Activated naive CD4-positive, alpha-beta T cell treated with anti-CD3 and anti-CD28 coated beads, Interleukin-2, amount 10 ng/mL, durations not matched to agents 7 days and 5 days (primary cell): Measurements from ENCODE around the gene SPATA33.
"Not testable (repeated sequence)": the region's sequence is repeated elsewhere in the genome, so short reads cannot be mapped to it uniquely, and the experiment has no call there.

Experiments used
- CTCF ChIA-PET: fragments of 350-600 bp; sonication (Branson Sonifier 250); formaldehyde crosslinking; loops from one replicate; lab custom pipeline; 2021; ENCODE audit warnings: antibody characterized with exemption; lab: Charles Lee
- DNase-seq: peaks from one replicate; pipeline ENCODE4 v3.0.0-alpha.2; 2020
- H3K27ac Mint-ChIP-seq: one replicate; pipeline ENCODE4 v1.8.0; 2021; ENCODE audit warnings: mild to moderate bottlenecking, moderate library complexity, mixed read lengths
- H3K27me3 Mint-ChIP-seq: one replicate; pipeline ENCODE4 v1.8.0; 2021; ENCODE audit warnings: mild to moderate bottlenecking, mixed read lengths
- H3K36me3 Mint-ChIP-seq: one replicate; pipeline ENCODE4 v1.8.0; 2021; ENCODE audit warnings: mixed read lengths
- H3K4me1 Mint-ChIP-seq: one replicate; pipeline ENCODE4 v1.8.0; 2021; ENCODE audit warnings: mixed read lengths
- H3K4me3 Mint-ChIP-seq: one replicate; pipeline ENCODE4 v1.8.0; 2021; ENCODE audit warnings: mild to moderate bottlenecking, moderate library complexity, mixed read lengths
- H3K9me3 Mint-ChIP-seq: one replicate; pipeline ENCODE4 v1.8.0; 2021; ENCODE audit warnings: mixed read lengths

Gene SPATA33

DNA sequence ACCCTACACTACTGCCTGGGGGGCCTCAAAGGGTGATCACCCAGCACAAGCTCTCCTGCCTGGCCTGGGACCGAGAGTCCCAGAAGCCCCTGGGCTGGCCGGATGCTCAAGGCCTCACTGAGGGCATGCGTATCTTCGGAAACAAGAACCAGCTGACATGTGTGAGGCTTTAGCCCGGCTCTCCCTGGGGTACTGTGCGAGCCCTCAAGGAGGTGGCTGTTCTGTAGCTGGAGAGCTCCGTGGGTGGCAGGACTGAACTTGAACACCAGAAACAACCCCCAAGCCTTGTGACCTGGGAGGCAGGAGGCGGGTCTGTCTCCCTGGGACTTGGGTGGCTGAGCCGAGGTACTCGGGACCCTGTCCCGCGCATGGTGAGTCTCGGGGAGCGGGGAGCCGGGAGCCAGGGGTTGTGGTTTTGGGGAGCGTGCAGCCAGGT, 37.2 kb upstream of the SPATA33 start:
- H3K27me3 Mint-ChIP-seq: peaks cover 50% of the 10 kb centered on the region
- H3K4me3 Mint-ChIP-seq: no peak overlapping the region
- H3K27ac Mint-ChIP-seq: no peak overlapping the region
- DNase-seq: no peak
- CTCF ChIA-PET: interaction anchor here (0.8 kb wide), 1 partner anchor 81 kb away, joined by 3 read pairs; the partner anchor contains the start of gene SPATA2L
- peaks cover 4% of the 10 kb centered on the region for H3K36me3 Mint-ChIP-seq
- peaks cover 12% of the 10 kb centered on the region for H3K4me1 Mint-ChIP-seq
- H3K9me3 Mint-ChIP-seq: peaks cover 11% of the 10 kb centered on the region

GRCh38 chr16:89621136-89621697, 36.4 kb upstream of the SPATA33 start:
- peaks cover 50% of the 10 kb centered on the region for H3K27me3 Mint-ChIP-seq
- no peak overlapping the region for H3K27ac Mint-ChIP-seq
- no peak for DNase-seq
- H3K4me3 Mint-ChIP-seq: no peak overlapping the region
- peaks cover 4% of the 10 kb centered on the region for H3K36me3 Mint-ChIP-seq
- CTCF ChIA-PET: no interaction called here
- peaks cover 10% of the 10 kb centered on the region for H3K9me3 Mint-ChIP-seq
- H3K4me1 Mint-ChIP-seq: peaks cover 10% of the 10 kb centered on the region

DNA sequence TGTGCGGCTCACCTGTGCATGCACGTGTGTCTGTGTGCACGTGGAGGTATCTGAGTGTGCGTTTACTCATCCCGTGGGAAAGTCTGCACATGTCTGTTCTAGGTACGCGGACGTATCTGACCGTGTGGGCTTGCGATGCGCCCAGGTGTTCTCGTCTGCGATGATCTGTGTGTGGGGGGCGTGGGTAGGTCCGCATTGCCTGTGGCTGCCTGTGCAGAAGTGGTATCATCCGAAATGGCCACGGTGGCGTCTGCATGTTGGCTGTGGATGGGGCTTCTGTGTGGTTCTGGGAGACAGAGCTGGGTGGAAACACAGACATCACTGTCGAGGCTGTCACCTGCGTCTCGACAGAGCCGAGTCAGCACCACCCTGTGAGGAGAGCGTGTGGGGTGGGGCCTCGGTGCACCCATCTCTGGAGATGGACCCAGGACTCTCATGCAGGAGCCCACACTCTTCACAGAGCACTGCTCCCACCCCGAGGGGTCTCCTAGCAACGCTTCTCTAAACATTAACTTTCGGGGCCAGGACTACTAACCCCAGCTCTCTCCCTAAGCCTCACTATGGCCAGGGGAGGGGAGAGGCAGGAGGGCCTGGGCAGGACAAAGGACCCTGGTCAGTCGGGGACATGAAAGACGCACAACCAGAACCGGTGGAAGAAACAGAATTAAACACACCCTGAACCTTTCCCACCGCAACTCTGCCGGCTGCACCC, 35.8 kb upstream of the SPATA33 start:
- H3K9me3 Mint-ChIP-seq: peaks cover 4% of the 10 kb centered on the region
- no peaks in the 10 kb centered on the region for H3K36me3 Mint-ChIP-seq
- peaks cover 50% of the 10 kb centered on the region for H3K27me3 Mint-ChIP-seq
- H3K27ac Mint-ChIP-seq: no peak overlapping the region
- no peak for DNase-seq
- H3K4me3 Mint-ChIP-seq: no peak overlapping the region
- CTCF ChIA-PET: no interaction called here
- H3K4me1 Mint-ChIP-seq: peaks cover 4% of the 10 kb centered on the region

DNA sequence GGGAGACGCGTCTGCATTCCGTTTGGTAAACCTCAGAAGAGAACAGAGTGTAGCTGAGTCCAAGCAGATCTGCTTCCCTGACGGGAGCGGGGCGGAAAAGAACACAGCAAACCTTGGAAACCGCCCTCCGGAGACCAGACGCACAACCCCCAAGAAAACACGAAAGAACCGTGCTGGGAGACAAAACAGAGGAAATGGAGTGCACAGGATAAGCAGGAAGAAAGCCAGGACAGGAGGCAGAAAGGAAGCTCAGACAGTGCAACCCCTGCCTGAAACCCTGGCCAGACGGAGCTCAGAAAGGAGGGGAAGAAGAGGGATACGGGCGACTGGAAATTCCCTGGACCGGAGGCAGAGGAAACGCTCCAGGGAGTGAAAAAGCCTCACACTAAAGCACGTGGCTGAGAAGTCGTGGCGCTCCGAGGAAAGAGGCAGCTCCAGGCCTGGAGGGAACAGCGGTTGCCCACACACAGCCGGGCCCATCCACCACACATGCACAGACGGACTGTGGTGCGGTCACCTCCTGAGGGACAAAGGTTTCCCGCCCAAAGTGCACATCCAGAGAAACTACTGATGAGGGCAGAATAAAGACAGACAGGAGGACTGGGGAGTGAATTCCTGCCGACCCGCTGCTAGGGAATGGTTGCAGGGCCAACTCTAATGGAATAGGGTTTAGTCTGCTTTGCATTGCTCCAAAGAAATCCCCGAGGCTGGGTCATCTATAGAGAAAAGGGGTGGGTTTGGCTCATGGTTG, 34.0 kb upstream of the SPATA33 start:
- Mint-ChIP-seq H3K36me3 (no peaks in the 10 kb centered on the region), H3K4me1 (no peaks in the 10 kb centered on the region), H3K27me3 (peaks cover 50% of the 10 kb centered on the region), H3K27ac (no peak overlapping the region), H3K9me3 (no peaks in the 10 kb centered on the region), H3K4me3 (no peak overlapping the region)
- CTCF ChIA-PET: no interaction called here
- DNase-seq: no peak

GRCh38 chr16:89624777-89625761, 32.6 kb upstream of the SPATA33 start:
- Mint-ChIP-seq H3K9me3 (no peaks in the 10 kb centered on the region), H3K4me3 (no peak overlapping the region), H3K4me1 (no peaks in the 10 kb centered on the region), H3K27ac (no peak overlapping the region), H3K36me3 (no peaks in the 10 kb centered on the region), H3K27me3 (peaks cover 51% of the 10 kb centered on the region)
- DNase-seq: no peak
- CTCF ChIA-PET: no interaction called here

GRCh38 chr16:89629827-89630610, 27.6 kb upstream of the SPATA33 start:
- no peak for DNase-seq
- Mint-ChIP-seq H3K9me3 (no peaks in the 10 kb centered on the region), H3K4me1 (no peaks in the 10 kb centered on the region), H3K4me3 (no peak overlapping the region), H3K27me3 (peaks cover 26% of the 10 kb centered on the region), H3K36me3 (no peaks in the 10 kb centered on the region), H3K27ac (no peak overlapping the region)
- CTCF ChIA-PET: no interaction called here

DNA sequence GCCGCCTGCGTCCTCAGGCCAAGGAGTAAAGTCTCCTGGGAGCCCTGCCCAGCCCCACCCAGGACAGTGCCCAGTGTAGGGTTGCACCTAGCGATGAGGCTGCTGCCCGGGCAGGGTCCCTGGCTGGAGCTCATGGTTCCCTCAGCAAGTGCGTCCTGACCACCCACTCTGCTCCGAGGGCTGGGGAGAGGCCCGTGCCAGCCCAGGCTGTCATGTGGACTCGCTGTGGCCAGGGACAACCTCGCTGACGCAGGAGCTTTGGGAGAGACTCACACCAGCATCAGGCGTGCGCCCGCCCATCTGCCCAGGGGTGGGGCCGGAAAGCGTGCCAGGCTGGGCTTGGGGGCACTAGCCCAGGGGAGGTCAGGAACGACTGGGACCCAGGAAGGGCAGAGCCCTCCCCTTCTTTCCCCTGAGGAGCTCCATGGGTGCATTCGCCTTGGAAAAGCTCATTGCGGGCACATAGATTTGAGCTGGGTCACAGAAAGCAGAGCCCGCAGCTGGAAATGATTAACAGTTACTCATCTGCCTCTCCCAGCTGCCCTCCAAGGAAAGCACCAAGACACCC, 24.5 kb upstream of the SPATA33 start:
- H3K27me3 Mint-ChIP-seq: peaks cover 29% of the 10 kb centered on the region
- no peaks in the 10 kb centered on the region for H3K4me1 Mint-ChIP-seq
- no peaks in the 10 kb centered on the region for H3K9me3 Mint-ChIP-seq
- DNase-seq: no peak
- no peak overlapping the region for H3K27ac Mint-ChIP-seq
- no peaks in the 10 kb centered on the region for H3K36me3 Mint-ChIP-seq
- CTCF ChIA-PET: no interaction called here
- no peak overlapping the region for H3K4me3 Mint-ChIP-seq

- CTCF ChIA-PET, H3K4me3 Mint-ChIP-seq, DNase-seq, H3K4me1 Mint-ChIP-seq, H3K36me3 Mint-ChIP-seq, H3K9me3 Mint-ChIP-seq: not testable (repeated sequence)
- Mint-ChIP-seq H3K27ac (peak overlapping the region; percentile 14), H3K27me3 (peaks cover 29% of the 10 kb centered on the region)
Measured at GRCh38 chr16:89634463-89635385, 22.9 kb upstream of the SPATA33 start.

- H3K4me1 Mint-ChIP-seq: peaks cover 6% of the 10 kb centered on the region
- H3K9me3 Mint-ChIP-seq: no peaks in the 10 kb centered on the region
- peaks cover 26% of the 10 kb centered on the region for H3K27me3 Mint-ChIP-seq
- H3K27ac Mint-ChIP-seq: no peak overlapping the region
- CTCF ChIA-PET: interaction anchor here (0.6 to 0.8 kb wide), 2 partner anchors 36 to 45 kb away, joined by 3 read pairs; no protein-coding TSS in a partner anchor
- no peak for DNase-seq
- H3K4me3 Mint-ChIP-seq: no peak overlapping the region
- no peaks in the 10 kb centered on the region for H3K36me3 Mint-ChIP-seq
Measured at GRCh38 chr16:89636663-89637062, 21.0 kb upstream of the SPATA33 start.

GRCh38 chr16:89637379-89637778, 20.3 kb upstream of the SPATA33 start:
- Mint-ChIP-seq H3K4me1 (peaks cover 6% of the 10 kb centered on the region), H3K27me3 (peaks cover 22% of the 10 kb centered on the region), H3K36me3 (no peaks in the 10 kb centered on the region), H3K9me3 (no peaks in the 10 kb centered on the region), H3K27ac (no peak overlapping the region), H3K4me3 (no peak overlapping the region)
- CTCF ChIA-PET: interaction anchor here (0.6 kb wide), 1 partner anchor 45 kb away, joined by 3 read pairs; no protein-coding TSS in a partner anchor
- no peak for DNase-seq

GRCh38 chr16:89638455-89638854, 19.2 kb upstream of the SPATA33 start:
- Mint-ChIP-seq H3K36me3 (no peaks in the 10 kb centered on the region), H3K27me3 (peaks cover 15% of the 10 kb centered on the region), H3K4me3 (no peak overlapping the region), H3K4me1 (peaks cover 6% of the 10 kb centered on the region), H3K27ac (no peak overlapping the region), H3K9me3 (no peaks in the 10 kb centered on the region)
- CTCF ChIA-PET: no interaction called here
- no peak for DNase-seq

GRCh38 chr16:89639385-89639784, 18.3 kb upstream of the SPATA33 start:
- Mint-ChIP-seq H3K27ac (no peak overlapping the region), H3K27me3 (peaks cover 6% of the 10 kb centered on the region), H3K4me1 (peaks cover 6% of the 10 kb centered on the region), H3K4me3 (no peak overlapping the region), H3K9me3 (no peaks in the 10 kb centered on the region), H3K36me3 (no peaks in the 10 kb centered on the region)
- DNase-seq: no peak
- CTCF ChIA-PET: no interaction called here
